HG03354 (cell line): ENCODE results near the gene RYR1.
"Not testable (repeated sequence)": the region's sequence is repeated elsewhere in the genome, so short reads cannot be mapped to it uniquely, and the experiment has no call there.

Experiments used
- ATAC-seq: cut with Tn5 transposase; IDR thresholded peaks from one replicate; pipeline ENCODE4 v1.9.1; 2021; ENCODE audit warnings: mild to moderate bottlenecking; ENCODE audit not compliant: unreplicated experiment, poor library complexity, severe bottlenecking

RYR1 gene

DNA sequence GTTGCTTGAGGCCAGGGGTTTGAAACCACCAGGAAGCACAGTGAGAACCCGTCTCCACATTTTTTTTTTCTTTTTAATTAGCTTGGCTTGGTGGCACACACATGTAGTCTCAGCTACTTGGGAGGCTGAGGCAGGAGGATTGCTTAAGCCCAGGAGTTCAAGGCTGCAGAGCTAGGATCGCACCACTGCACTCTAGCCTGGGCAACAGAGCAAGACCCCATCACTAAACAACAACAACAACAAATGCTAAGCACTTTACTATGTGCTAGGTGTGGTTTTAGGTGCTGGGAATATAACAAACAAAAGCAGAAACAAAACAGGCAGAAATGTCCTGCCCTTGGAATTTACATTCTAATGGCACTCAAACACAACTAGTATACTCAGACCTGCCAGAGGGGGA, 51.3 kb downstream of the RYR1 start:
- ATAC-seq: no peak

DNA sequence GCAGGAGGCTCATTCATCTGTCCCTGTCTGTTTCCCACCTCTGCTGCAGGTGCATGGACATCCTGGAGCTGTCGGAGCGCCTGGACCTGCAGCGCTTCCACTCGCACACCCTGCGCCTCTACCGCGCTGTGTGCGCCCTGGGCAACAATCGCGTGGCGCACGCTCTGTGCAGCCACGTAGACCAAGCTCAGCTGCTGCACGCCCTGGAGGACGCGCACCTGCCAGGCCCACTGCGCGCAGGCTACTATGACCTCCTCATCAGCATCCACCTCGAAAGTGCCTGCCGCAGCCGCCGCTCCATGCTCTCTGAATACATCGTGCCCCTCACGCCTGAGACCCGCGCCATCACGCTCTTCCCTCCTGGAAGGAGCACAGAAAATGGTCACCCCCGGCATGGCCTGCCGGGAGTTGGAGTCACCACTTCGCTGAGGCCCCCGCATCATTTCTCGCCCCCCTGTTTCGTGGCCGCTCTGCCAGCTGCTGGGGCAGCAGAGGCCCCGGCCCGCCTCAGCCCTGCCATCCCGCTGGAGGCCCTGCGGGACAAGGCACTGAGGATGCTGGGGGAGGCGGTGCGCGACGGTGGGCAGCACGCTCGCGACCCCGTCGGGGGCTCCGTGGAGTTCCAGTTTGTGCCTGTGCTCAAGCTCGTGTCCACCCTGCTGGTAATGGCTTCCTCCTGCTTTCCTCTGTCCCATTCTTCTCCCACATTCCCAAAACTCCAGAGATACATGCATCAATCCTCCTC, 52.2 kb downstream of the RYR1 start:
- no peak for ATAC-seq

DNA sequence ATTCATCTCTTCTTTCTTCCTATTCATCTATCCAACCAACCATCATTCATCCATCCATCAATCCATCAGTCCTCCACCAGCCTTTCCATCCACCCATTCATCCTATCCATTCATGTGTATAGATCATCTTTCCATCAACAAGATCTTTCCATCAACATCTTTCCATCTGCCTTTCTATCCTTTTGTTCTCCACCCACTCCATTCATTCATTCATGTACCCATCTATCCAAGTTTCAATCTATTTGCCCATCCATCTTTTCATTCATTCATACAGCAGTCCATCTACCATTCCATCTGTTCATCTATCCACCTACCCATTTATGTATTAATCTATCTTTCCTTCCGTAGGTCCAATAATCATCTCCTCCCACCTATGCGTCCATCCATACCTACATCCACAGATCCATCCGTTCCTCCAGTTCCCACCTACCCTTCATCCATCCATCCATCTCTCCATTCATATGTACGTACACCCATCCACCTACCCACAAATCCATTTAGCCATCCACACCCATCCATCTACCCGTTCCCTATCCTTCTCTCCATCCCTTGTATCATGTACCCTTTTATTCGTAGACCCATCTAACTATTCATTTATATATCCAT, 53.3 kb downstream of the RYR1 start:
- ATAC-seq: no peak

DNA sequence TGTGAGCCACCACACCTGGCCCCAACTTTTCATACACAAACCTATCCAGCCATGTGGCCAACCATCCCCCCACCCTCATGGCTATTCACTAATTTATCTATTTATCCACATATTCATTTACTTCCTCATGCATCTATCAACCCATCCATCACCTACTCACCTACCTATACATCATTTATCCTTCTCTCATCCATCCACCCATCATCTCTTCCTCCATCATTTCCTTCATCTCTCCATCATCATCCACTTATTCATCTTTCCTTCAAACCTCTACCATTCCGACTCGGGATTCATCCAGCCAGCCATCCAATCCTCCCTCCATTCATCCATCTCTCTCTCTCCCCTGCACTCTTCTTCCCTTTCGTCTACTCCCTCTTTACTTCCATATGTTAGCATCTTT, 54.6 kb downstream of the RYR1 start:
- ATAC-seq: no peak

DNA sequence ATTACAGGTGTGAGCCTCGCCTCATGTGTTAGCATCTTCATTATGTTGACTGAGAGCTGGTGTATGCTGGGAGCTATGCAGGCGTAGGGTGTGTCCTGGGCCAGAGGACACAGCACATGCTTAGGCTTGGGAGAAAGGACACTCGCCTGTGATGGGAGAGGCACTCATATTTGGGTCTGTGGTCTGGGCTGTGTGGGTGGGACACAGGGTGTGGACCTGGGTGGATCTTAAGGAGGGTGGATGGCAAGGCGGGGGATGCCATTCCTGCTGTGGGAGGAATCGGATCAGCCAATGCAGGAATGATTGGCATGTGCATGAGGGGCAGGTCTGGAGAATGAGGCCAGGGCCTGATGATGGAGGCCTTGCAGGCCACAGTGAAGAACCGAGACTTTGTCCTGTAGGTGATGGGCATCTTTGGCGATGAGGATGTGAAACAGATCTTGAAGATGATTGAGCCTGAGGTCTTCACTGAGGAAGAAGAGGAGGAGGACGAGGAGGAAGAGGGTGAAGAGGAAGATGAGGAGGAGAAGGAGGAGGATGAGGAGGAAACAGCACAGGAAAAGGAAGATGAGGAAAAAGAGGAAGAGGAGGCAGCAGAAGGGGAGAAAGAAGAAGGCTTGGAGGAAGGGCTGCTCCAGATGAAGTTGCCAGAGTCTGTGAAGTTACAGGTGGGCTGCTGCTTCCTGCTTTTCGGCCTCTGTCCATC, 55.4 kb downstream of the RYR1 start:
- ATAC-seq: no peak

DNA sequence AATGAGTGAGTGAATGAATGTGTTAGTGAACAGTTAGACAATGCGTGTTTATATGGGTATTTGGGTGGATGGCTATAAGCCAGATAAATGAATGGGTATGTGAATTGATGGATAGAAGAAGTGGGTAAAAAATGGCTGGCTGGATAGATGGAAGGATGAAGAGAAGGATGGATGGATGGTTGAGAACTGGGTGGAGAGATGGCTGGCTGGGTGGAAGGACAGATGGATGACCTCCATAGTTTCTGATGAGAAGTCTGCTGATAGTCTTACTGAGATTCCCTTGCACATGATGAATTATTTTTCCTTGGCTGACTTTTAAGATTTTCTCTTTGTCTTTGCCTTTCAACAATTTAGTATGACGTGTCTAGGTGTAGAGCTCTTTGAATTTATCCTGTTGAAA, 57.4 kb downstream of the RYR1 start:
- ATAC-seq: no peak

DNA sequence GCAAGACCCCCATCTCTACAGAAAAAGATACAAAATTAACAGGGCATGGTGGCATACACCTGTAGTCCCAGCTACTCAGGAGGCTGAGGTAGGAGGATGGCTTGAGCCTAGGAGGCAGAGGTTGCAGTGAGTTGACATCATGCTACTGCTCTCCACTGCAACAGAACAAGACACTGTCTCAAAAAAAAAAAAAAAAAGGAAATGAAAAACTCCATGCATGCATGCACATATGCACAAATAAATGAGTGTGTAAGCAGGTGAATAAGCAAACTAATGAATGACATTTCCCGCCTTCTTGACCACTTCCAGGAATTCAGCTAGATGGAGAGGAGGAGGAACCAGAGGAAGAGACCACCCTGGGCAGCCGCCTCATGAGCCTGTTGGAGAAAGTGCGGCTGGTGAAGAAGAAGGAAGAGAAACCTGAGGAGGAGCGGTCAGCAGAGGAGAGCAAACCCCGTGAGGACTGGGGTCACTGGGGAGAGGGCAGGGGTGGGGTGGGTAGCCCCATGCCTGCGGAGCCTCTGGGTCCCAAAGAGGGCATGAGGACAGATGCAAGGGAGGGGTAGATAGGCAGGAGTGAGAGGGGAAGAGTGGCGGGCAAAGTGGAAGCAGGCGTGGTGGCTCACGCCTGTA, 58.8 kb downstream of the RYR1 start:
- ATAC-seq: no peak

DNA sequence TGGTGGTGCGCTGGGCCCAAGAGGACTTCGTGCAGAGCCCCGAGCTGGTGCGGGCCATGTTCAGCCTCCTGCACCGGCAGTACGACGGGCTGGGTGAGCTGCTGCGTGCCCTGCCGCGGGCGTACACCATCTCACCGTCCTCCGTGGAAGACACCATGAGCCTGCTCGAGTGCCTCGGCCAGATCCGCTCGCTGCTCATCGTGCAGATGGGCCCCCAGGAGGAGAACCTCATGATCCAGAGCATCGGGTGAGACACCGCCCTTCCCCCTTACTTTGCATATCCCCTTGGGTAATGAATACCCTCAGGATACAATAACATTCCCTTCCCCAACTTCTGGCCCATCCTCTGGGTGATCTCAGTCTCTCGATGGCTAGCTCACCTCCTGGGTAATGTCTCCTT, 60.9 kb downstream of the RYR1 start:
- no peak for ATAC-seq

DNA sequence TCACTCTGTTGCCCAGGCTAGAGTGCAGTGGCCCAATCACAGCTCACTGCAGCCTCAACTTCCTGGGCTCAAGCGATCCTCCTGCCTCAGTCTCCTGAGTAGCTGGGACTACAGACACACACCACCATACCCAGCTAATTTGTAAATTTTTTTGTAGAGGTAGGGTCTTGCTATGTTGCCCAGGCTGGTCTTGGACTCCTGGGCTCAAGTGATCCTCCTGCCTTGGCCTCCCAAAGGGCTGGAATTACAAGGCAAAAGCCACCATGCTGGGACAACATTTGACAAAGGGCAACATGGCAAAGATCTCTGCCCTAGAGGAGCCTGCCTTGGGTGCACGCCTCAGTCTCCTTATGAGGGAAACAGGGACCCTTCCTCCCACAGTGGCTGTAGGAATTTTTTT, 61.9 kb downstream of the RYR1 start:
- not testable (repeated sequence) for ATAC-seq

DNA sequence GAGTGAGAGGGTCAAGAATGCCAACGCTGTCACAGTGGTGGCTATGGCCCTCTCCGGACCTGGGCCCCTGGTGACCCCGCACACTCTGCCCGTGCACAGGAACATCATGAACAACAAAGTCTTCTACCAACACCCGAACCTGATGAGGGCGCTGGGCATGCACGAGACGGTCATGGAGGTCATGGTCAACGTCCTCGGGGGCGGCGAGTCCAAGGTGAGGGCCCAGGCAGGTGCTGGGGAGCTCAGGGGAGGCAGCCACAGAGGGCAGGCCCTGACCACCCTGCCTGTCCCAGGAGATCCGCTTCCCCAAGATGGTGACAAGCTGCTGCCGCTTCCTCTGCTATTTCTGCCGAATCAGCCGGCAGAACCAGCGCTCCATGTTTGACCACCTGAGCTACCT, 62.6 kb downstream of the RYR1 start:
- ATAC-seq: no peak

DNA sequence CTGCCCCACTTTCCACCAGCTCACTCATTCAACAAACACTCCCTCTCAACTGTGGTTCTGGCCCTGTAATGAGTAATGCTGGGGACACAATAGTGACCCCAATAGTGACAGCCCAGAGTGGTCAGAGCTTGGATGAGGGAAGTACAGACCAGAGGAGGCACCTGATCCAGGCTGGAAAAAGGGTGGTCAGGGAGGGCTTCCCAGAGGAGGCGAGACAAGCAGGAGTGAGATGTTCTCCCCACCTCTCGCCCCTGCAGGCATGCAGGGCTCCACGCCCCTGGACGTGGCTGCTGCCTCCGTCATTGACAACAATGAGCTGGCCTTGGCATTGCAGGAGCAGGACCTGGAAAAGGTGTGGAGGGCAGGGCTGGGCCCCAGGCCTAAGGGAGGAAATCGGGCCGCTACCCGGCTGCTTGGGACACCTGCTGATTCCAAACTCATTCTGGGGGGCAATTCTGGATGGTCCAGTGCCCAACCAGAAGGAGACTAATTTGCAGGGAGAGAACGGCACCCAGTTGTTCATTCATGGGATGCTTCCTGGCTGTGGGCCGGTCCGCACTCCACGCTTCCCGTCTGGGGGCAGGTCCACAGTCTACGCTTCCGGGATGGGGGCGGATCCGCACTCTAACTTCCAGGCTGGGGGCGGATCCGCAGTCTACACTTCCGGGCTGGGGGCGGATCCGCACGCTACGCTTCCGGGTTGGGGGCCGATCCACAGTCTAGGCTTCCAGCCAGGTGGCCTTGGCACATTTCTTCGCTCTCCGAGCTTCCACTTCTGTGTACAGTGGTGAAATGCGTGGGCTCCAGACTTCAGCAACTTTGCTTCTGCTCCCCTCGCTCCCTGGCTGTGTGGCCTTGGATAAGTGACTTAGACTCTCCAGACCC, 63.4 kb downstream of the RYR1 start:
- ATAC-seq: no peak

DNA sequence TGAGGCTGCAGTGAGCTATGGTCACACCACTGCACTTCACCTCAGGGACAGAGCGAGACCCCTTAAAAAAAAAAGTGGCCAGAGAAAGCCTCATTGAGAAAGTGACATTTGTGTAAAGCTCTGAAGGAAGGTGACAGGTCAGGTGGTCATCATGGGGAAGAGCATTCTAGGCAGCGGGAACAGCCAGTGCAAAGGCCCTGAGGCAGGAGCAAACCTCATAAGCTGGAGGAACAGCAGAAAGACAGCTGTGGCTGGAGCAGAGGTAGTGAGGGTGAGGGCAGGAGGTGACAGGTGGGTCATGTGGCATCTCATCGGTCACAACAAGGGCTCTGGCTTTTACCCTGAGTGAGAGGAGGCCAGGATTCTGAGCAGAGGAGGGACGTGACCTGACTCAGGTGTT, 64.4 kb downstream of the RYR1 start:
- no peak for ATAC-seq

DNA sequence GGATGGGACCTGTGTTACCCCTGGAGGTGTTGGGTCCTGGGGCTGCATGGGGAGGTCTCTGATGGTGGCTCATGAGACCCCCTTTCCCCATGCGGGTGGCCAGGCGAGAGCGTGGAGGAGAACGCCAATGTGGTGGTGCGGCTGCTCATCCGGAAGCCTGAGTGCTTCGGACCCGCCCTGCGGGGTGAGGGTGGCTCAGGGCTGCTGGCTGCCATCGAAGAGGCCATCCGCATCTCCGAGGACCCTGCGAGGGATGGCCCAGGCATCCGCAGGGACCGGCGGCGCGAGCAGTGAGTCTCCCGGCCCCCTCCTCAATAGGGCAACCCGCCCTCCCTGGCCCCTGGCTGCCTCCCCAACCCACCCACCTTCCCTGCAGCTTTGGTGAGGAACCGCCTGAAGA, 66.0 kb downstream of the RYR1 start:
- no peak for ATAC-seq

DNA sequence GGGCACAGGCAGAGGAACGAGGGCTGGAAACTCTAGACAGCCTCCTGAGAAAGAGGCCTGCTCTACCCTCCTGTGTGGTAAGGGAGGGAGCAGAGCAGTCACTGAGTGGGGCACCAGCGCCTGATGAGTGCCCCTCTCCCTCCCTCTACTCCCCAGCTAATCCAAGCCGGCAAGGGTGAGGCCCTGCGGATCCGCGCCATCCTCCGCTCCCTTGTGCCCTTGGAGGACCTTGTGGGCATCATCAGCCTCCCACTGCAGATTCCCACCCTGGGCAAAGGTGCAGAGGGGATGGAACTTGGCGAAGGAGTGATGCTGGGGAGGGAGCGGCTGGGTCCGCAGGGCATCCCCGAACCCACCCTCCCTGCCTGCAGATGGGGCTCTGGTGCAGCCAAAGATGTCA, 67.0 kb downstream of the RYR1 start:
- ATAC-seq: no peak

DNA sequence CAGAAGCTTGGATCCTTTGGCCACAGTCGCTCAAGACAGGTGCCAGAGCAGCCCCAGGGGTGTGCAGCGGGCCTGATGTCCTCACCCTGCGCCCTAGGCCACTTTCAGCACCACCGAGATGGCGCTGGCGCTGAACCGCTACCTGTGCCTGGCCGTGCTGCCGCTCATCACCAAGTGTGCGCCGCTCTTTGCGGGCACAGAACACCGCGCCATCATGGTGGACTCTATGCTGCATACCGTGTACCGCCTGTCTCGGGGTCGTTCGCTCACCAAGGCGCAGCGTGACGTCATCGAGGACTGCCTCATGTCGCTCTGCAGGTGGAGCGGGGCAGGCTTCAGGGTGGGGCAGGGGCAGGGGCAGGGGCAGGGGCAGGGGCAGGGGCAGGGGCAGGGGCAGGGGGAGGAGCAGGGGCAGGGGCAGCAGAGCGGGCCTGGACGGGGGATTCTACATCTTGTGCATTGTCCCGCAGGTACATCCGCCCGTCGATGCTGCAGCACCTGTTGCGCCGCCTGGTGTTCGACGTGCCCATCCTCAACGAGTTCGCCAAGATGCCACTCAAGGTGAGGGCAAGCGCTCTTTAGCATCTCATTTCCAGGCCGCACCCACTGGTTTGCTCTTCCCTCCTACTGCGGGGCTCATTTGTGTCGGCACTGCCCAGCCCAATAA, 69.1 kb downstream of the RYR1 start:
- ATAC-seq: no peak

DNA sequence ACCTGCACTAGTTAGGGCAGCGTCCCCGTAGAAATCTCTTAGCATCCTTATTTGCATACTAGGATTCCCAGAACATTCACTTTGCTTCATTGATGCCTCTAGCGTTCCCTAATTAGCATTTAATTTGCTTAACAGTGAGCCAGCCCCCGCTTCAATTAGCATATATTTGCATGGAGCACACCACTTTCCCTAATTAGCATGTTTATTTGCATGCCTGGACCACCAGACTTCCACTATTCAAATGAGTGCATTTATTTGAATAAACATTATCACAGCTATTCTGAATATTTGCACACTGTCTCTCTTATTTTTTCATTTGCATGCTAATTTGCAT, 69.6 kb downstream of the RYR1 start:
- no peak for ATAC-seq

DNA sequence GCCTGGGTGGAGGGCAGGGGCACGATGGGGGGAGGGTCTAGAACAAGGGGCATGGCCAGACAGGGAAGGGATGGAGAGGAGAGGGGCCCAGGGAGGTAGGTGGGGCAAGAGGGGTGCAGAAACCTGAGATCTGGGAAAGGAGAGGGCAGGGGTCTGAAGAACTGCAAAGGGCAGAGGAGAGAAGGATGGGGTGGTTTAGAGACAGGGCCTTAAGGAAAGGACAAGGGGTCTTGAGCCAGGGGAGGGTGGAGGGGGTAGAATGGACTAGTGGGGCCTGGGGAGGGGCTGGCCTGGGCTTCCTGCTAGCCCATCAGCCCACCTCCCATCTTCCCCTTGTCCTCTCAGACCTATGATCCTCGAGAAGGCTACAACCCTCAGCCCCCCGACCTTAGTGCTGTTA, 72.5 kb downstream of the RYR1 start:
- no peak for ATAC-seq

DNA sequence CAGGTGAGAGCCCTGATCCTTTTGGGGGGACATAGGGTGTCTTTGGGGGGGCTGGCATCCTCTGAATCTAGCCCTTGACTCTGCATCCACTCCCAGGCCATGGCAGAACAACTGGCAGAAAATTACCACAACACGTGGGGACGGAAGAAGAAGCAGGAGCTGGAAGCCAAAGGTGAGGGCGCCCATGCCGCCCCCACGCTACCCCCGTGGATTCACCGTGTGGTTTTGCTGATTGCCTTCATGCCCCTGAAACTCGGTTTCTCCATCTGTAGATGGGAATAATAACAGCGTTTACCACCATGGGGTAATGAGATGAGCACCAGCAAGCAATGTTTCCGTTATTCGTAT, 72.9 kb downstream of the RYR1 start:
- no peak for ATAC-seq

DNA sequence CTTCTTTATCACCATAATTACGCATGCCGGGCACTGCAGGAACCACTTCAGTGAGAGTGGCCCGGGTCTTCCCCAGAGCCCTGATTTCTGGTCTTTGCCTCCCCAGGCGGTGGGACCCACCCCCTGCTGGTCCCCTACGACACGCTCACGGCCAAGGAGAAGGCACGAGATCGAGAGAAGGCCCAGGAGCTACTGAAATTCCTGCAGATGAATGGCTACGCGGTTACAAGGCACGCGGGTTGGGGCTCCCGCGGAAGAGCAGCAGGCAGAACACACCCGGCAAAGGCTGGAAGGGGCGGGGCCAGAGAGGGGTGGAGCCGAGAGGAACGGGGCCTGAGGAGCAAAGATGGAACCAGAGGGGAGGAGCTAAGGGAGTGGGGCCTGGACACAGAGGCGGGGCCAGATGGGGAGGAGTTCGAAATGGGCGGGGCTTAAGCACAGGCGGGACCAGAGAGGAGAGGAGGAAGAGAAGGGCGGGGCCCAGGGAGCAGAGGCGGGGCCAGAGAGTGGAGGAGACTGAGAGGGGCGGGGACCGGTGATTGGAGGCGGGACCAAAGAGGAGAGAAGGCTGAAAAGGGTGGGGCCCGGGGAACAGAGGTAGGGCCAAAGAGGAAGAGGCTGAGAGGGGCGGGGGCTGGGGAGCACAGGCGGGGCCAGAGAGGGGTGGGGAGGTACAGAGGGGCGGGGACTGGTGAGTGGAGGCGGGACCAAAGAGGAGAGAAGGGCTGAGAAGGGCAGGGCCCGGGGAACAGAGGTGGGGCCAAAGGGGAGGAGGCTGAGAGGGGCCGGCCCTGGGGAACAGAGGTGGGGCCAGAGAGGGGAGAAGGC, 73.4 kb downstream of the RYR1 start:
- ATAC-seq: peak; percentile 57
